NCI-H82 (cell line): ENCODE measurements around the gene SMG9.
"Not testable (repeated sequence)": the region's sequence is repeated elsewhere in the genome, so short reads cannot be mapped to it uniquely, and the experiment has no call there.

Source experiments
- DNase-seq: peaks from one replicate; lab custom pipeline; 2025; lab: John Stamatoyannopoulos, UW

The SMG9 gene

DNA sequence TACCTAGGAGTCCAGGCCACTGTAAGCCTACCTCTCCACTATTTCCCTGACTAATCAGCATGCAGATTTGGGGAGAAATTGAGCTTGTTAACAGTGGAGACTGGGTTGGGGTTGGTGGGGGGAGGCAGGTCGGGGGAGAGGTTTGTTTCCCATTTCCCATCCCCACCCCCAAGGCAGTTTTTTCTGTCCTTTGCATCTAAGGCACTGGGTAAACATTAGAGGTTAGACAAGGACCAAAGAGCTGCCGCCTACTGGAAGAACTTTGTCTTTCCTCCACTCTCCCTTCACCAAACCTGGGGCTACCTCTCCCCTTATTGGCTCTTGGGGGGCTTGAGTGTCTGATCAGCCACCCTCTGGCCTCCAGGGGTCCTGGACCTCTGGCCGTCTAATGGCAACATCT, 25.1 kb upstream of the SMG9 start:
- DNase-seq = no peak

DNA sequence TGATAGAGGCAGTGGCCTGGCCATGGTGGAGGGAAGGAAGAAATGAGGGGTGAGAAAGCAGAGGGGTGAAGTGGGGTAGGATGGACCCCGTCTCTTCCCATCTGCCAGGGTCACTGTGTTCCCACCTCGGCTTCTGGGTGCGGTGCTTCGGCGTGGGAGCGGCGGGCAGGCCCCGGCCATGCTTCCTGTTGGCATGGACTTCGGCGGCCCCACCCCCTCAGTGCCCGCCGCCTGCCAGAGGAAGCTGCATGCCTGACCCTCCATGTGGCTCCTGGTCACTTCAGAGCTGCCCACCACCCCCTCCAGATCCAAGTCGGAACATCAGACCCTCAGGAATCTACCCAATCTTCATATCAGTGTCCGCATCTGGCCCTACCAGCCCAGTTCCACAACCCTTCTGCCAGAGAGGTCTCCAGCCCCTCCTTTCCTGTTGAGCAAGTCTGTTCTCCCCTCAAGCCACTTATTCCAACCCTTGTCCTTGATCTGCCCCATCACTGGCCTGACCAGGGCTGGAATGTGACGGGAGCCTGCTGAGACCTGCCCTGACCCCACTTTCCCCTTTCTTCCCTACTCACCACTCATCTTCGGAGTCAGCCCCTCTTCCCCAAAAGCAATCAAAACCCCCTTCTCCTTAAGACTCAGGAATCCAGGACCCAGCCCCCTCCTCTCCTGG, 24.5 kb upstream of the SMG9 start:
- no peak for DNase-seq

DNA sequence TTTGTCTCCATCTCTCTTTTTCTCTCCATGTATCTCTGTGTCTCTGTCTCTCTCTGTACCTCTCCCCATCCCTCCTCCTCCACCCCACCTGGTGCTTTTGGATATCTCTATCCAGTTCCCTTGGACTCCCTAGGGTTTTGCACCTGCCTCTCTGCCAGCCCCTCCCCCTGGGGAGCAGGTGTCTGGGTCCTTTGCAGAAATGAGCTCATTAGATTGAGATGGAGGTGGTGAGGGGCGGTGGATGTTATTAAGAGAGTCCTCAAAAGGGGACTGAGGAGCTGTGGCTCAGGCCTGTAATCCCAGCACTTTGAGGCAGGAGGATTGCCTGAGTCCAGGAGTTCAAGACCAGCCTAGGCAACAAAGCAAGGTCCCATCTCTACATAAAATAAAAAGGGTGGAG, 23.9 kb upstream of the SMG9 start:
- no peak for DNase-seq

DNA sequence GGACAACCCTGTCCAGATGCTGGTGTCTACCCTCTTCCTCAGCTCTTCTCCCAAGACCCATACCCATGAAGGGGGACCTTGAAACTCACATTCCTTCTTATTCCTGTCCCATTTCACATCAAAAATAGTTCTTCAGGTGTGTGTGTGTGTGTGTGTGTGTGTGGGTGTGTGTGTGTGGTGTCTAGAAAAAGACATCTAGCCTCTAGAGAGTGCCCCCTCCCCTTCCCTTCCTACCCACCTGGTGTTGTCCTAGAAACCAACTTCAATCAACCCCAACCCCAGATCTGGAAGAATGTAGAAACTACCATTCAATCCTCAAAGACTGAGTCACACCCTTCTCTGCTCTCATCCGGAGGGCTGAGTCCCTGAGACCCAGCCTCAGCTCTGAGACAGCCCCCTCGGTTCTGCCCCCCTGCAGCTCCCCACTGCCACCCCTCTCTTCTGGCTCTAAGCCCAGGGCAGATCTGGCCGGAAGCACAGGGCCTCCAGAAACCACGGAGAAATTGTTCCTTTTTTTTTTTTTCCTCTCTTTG, 22.5 kb upstream of the SMG9 start:
- no peak for DNase-seq

DNA sequence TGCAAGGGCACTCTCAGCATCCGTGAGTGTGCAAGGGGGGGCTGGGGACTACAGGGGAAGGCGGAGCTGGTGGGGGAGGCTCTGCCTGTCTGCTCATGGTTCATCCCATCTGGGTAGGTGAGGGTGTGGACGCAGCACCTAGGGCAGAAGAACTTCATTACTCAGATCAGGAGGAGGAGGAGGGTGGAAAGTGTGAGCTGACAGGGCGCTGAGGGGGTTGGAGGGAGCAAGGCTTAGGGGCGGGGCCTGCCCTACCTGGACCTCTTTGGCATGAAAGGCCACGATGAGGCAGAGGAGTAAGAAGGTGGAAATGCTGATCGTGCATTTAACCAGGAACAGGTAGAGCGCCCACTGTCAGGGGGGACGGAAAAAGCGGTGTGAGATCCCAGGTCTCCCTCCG, 21.5 kb upstream of the SMG9 start:
- DNase-seq = no peak

DNA sequence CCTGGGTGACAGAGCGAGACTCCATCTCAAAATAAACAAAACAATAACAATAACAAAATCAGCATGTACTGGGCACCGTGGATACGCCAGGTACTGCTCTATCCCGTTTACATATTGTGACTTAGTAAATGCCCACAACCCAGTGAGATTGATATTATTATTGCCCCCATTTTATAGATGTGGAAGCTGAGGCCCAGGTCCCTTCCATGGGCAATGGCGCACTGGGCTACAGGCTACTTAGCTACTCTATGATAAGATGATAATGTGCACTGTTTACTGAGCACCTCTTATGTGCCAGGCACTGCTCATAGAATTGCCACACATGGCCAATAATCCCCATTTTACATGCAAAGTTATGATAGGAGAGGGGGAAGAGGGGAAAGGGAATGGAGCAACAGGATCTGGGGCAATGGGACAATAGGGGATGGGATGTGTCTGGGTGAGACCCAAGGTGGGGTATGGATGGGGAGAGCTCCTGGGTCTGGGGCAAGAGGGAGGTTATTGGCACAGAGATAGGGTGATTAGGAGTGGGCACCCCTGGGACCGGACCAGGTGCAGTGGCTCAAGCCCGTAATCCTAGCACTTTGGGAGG, 20.6 kb upstream of the SMG9 start:
- no peak for DNase-seq

DNA sequence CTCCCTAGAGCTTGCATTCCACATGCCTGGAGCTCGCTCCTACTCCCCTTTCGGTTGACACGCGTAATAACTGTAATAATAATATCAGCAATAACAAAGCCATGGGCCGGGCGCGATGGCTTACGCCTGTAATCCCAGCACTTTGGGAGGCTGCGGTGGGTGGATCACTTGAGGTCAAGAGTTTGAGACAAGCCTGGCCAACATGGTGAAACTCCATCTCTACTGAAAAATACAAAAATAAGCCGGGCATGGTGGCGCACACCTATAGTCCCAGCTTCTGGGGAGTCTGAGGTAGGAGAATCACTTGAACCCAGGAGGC, 20.1 kb upstream of the SMG9 start:
- not testable (repeated sequence) for DNase-seq

DNA sequence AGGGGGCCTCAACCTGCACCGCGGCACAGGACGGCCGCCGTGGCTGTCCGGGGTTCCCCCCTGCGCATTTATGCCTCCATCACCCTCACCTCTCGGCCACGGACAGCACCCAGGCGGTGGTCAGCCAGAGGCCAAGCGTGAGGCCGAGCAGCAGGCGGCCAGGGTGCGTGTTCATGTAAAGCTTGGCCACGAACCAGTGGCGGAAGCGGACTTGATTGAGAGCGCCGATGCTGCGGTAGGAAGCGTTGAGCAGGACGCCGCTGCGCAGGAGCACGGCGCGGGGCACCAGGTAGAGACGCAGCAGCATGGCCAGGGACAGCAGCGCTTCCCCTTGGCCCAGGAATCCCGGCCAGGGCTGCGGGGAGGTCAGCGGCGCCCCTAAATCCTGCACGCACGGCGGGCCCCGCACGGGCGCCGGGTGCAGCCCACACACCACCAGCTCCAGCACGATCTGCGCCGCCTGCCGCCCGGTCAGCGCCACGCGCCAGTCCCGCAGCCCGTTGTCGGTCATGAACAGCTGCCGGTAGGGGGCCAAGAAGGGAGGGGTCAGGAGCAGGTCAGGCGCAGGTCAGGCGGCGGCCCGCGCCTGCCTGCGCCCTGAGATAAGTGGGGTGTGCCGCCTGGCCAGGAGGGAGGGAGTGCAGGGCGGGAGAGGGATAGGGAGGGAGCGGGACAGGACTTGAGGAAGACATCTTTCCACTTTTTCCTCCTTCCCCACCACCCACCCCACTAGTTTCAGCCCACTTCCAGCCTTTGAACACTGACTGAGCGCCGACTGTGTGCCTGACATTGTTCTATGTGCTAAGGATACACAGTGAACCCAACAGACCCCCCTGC, 19.6 kb upstream of the SMG9 start:
- peak; percentile 56 for DNase-seq

DNA sequence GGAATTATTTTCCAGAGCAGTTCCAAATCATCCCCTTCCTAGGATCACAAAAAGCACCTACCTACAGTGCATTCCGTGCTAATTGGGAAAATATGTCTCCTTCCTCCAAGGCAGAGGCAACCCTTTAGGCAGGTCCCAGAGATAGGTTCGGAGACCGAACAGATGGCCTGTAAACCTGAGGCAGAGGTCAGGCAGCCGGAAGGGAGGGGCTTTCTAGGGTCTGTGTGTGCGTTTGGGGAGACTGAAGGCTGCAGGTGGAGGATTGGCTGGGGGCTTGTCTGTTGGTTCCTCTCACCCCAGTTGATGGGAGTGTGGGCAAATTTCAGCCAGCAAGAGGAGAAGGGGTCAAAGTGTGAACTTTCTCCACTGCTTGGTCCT, 19.0 kb upstream of the SMG9 start:
- peak; percentile 58 for DNase-seq

DNA sequence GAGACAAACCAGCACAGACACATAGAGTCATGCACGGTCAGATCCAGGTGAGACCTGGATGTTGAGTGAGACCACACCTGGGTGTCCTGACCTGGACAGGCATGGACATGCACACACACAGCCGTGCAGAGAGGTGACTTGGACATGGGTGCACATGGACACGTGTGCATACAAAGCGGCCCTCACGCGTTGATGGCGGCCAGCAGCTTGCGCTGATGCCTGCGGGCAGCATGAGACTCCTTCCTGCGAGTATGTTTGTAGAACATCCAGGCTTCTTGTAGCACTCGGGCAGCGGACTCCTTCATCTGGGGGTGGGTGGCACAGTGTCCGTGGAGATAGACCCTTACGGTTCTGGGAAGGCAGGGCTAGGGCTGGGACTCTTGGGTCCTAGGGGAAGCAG, 14.5 kb upstream of the SMG9 start:
- no peak for DNase-seq

DNA sequence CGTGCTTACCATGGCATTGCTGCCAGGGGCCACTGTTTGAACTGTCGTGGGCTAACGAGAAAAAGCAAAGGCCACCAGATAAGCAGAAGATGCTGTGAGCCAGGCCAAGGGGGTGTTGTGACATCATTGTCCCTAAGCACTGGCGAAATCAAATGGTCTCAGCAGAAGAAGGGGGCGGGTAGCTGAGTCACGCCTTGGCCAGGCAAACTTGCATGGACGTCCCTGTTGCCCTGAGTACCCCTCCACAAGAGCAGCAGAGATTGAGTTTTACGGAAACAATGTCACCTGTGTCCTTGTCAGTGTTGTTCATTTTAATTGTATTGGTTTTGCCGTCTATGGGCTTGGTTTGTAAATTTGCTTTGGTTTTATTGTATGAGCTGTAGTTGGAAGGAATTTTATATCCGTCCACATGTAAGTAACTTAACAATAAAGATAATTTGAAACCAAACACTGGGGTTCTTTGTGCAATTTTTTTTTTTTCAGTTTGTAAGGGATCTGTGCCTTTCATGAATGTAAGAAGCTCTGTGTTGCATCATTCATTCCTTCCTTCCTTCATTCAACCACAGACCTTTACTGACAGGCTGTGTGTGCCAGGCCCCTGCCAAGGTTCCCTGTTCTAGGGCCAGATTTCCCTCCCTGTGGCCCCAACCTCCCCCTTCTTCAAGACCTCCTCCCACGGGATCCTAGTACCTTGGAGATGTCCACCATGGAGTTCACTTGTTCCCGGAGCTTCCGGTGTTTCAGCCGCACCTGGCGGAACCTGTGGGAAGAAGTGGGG, 13.7 kb upstream of the SMG9 start:
- DNase-seq = no peak

DNA sequence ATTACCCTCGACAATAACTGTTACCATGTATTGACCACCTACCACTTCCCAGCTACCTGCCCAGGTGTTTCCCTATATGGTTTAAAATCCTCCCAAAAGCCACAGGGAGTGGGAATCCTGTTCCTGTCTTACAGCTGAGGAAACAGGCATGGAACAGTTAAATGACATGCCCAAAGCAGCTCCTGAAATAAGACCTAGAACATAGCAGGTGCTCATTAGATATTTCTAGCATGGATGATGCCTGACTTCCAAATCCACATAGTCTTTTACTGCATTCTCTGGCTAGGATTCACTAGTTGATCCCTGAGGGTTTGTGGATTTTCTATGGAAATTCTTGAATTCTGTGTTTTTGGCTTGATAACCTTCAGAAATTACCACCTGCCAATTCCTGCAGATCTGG, 13.1 kb upstream of the SMG9 start:
- DNase-seq = no peak

DNA sequence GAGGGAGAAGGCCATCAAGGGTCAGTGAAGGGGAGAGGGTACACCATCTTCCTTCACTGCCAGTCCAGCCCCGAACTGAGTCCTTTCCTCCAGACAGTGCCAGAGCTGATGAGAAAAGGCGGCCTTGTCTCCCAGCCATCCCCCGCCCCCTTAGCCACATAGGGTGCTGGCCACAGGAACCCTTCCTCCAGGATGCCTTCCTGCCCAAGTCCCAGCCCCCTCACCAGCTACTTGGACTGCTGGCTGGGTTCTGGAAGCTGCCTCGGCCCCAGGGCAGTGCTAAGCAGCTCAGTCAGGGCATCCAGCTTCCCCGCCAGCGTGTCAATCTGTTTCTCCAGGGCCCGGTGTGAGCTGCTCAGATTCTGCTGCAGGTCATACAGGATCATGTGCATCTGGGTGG, 12.6 kb upstream of the SMG9 start:
- DNase-seq = no peak

DNA sequence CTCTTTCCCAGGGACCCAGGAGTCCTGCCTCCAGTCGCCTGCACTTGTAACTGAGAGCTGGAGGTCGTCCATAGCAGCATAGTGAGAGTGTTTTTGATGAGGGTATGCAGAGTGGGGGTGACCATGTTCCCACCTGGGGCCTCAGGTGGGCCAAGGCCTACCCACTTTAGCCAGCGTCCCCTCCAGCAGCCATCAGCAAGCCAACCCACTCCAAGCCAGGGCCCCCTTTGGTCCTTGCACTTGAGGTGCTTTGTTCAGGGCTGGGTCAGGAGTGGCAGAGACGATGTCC, 11.9 kb upstream of the SMG9 start:
- no peak for DNase-seq

DNA sequence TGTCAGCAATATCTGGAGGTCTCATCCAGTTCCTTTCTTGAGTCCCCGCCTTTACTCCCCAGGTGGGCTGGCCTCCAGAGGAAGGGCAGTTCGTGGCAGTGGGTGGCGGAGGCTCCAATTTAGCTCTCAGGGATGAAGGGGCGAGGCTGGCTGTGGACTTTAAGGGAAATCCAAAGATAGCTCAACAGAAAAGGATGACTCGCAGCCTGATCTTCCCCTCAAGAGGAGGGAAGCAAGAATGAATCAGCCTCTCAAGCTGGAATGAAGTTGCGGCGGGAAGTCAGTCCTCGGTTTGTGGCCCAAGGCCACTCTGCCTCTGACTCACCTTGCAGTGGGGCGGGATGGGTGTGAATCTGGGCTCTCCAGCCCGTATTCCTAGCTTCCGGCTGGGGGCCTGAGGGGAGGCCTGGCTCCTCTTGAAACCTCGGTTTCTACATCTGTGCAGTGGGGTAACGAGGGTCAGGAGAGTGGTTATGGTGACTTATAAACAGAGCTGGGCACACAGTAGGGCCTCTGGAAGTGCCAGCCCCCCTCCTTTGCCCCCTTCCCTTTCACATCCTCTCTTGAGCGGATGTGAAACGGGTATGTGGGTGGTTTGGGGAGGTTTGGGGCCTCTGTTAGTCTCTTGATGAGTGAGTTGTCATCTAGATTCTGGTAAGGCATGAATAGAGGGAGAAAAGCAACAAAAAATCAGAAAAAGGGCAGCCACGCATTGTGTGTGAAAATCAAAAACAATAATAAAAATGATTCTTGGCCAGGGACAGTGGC, 10.5 kb upstream of the SMG9 start:
- no peak for DNase-seq

DNA sequence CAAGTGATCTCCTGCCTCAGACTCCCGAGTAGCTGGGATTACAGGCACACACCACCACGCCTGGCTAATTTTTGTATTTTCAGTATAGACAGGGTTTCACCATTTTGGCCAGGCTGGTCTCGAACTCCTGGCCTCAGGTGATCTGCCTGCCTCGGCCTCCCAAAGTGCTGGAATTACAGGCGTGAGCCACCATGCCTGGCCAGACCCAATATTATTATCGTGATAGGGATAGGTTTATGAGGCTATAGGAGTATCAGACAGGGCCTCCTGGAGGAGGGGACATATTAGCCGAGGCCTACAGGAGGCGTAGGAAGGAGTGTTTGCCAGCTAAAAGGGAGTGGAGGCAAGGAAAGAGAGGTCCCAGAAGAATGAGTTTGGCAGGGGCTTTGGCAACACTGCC, 9.9 kb upstream of the SMG9 start:
- not testable (repeated sequence) for DNase-seq

DNA sequence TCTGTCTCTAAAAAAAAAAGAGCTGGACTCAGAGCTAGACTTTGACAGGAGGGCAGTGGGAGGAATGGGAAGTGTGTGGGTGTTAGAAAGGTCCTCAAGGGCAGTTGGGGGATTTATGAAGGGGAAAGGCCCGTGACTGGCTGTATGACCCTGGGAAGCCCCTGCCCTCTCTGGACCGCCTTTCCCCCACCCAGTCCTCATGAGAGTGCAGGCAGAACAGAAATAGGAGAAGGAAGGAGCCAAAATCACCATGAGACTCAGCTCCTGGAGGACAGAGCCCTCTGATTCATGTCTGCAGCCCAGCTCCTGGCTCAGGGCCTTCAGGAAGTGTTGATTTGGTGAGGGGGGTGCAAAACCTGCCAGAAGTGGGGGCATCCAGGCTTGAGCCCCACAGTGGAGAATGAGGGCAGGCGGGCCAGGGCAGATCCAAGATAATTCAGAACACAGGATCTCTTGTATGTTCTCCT, 8.7 kb upstream of the SMG9 start:
- DNase-seq = no peak

DNA sequence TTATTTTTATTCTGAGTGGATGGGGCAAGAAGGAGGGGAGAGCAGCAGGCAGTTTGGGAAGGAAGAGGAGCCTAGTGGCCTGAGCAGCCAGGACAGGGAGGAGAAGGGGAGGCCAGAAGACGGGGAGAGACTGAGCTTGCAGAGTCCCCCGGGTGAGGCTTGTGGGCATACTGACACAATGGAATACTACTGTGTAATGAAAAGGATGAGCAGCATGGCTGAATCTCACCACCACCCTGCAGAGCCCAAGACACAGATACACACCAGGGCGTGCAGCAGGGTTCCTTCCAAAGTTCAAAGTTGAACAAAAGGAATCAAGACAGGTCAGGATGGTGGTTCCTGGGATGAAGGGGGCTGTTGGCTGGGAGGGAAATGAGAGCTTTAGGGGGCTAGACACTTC, 8.1 kb upstream of the SMG9 start:
- no peak for DNase-seq

DNA sequence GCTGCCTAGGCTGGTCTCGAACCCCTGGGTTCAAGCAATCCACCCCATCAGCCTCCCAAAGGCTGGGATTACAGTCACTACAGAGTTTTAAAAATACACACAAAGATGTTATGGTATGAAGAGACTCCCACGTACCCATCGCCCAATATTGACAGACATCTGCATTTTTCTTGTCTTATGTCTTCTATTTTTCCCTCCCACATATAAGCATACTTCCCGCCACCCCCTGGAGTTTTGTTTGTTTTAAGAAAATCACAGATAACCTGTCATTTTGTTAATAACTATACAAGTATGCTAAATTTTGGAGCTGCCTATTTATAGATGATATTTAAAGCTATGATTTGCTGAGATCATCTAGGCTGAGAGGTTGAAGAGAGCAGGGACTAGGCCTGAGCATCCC, 6.2 kb upstream of the SMG9 start:
- DNase-seq = no peak

DNA sequence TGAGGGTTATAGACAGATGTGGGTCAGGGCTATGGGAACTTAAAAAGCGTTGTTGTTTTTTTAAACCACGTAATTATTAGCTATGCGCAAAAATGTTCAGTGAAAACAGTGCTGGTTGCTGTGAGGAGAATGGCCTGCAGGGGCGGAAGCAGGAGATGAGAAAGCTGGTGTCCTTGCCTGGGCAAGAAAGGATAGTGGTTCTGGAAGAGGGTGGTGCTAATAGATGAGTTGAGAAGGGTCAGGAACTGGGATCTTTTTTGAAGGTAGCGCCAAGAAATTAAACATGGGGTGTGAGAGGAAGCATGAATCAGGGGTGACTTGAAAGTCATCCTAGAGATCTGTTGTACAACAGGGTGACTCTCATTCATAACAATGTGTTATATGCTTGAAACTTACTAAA, 4.8 kb upstream of the SMG9 start:
- no peak for DNase-seq

DNA sequence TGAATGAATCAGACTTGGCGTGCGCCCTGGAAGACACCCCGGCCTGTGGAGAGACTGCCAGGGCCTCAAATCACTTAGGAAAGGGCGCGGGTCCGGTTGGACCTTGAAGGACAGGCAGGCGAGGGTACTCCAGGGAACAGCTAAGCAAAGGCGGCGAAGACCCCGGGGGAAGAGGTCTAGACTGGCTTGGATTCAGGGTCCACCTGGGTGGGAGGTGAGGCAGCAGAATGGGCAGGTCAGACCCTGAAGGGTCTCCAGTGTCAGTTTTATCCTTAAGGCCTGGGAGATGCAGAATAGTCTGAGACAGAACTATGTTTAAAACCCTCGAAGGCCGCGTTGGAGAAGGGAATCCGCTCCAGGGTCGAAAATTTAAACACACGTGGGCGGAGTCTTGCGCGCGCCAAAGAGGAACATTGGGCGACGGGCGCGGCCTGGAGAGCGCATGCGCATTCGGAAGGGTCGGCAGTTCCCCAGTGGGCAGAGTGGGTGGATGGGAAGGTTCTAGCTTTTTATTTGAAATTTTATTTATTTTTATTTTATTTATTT, 567 bp upstream of the SMG9 start:
- peak; percentile 85 for DNase-seq

DNA sequence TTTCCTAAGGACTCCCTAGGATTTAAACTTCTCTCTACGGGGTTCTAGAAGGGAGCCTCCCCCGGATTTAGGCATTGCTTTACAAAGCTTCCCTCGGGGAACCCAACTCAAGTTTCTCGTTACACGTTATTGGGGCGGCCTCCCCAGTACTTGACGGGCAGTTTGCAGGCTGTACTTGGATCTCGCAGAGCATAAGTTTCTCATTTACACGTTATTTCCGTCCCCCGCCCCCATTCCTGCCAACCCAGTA, 584 bp downstream of the SMG9 start:
- DNase-seq = no peak
